ENCODE data around the gene ATP2B2.
A peak's percentile ranks its signal among the peaks of the same experiment; 100 is the strongest.

The ATP2B2 gene

DNA sequence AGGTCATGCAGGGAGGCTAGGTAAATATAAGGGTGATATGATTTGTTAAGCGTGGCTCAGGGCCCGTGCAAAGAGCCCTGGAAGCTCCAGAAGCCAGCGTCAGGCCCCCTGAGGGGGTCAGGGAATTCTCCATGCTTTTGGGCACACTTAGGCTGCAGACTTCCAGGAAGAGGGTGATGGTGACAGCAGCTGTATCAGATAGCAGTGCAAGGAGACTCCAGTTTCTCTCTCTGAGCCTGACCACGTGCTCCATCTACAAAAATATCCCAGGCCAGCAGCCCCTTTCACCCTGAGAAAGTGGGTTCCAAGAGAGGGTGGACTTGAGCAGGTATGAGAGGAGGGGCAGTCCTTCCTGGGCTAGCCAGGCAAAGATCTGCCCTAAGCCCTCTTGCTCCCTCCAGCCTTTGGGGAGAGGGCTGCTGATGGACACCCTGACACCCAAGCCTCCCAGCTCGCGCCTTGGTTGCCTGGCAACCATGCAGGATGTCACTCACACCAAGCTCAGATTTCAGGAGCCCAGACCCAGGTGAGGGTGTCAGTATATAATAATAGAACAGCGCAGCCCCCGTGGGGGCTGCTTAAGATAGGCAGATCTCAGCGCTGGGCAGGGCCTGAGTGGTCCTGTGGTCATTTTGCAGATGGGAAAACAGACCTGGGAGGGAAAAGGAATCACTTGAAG is 35.8 kb downstream of the ATP2B2 start:
- no peak for DNase-seq (ENCODE audit: low read depth)

DNA sequence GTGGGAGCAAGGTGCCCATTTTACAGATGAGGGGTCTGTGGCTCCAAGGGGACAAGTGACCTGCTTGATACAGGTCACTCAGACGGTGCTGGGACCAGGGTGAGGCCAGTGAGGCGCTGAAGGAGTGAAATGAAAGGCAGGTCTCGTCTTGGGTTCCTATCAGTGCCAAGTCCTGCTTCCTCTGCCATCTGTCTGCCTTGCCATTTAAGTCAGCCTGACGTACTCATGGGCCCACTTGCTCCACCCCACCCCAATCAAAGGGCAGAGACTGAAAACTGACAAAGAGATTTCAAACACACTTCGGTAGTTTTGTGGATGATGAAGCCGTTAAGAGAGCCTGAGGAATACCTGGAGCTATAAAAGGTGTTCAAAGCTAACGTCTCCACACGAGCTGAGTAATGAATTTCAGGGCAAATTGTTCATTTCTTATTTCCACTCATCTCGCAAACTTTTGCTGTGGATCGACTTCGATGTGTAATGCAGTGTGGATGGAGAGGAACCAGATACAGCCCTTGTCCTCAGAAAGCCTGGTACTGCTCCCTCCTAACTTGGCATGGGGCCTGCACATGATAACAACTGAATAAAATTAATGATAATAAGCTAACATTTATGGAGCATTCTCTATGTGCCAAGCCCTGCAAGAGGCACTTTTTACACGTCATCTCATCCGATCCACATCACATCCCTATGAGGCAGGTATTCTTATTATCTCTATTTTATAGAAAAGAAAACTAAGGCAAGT is 36.6 kb downstream of the ATP2B2 start:
- no peak for DNase-seq (ENCODE audit: low read depth)

DNA sequence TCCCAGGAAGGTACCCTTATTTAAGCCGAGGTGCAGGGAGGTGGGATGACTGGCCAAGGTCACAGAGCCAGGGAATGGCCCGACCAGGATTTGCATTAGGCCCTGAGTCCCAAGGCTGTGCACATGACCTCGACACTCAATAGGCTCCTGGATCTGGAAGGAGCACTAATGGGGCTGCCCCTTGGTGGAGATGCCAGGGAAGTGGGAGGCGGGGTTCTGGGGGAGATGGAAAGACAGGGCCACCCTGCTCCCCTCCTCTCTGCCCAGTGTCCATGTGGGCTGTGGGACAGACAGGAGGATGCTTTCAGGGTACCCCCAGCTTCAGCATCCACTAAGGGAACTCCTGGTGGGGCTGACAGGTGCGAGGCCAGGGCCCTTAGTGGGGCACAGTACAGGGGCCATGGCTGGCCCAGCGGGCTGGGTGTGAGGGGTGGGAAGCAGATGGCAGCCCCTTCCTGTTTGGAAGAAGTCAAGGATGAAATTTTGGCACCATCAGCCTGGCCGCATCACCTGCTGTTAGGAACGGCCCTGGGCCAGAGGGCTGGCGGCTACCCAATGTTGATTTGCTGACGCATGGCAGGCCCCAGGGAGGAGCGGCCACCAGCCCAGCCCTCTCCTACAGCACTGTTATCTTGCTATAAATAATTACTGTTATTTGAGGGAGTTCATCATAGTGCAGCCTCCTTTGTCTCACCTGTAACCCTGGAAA is 37.3 kb downstream of the ATP2B2 start:
- DNase-seq (ENCODE audit: low read depth) = no peak

DNA sequence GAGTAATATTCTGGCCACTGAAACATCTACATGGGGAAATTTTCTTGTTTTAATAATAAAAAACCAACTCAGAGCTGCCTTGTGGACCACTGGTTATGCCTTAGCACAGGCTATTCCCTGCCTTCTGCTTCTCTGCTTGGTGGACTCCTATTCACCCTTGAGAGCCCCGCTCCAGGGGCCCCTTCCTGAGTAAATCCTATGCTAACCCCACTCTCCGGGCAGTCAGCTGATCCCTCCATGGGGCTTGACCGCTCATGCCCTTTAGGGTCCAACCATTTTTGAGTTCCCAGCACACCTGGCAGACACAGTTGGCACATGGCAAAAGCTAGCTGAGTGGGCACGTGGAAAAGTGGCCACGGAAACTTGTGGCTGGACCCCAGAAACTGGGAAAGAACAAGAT is 38.2 kb downstream of the ATP2B2 start:
- no peak for DNase-seq (ENCODE audit: low read depth)

DNA sequence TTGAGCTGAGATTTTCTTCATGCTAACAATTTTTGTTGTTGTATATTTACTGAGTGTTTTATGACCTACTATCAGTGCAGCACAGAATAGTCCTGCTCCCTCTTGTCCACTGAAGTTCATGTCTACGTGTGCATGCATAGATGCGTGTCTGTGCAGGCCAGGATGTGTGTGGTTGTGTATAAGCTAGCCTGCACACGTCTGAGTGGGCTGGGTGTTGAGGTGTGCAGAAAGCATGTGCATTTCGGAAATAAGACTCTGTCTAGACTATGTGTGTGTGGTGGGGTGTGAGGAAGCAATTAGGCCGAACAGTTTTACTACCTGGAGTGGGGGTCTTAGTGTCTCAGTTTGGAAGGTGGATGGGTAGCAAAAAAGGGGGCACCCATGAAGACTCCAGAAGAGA is 39.2 kb downstream of the ATP2B2 start:
- no peak for DNase-seq (ENCODE audit: low read depth)

DNA sequence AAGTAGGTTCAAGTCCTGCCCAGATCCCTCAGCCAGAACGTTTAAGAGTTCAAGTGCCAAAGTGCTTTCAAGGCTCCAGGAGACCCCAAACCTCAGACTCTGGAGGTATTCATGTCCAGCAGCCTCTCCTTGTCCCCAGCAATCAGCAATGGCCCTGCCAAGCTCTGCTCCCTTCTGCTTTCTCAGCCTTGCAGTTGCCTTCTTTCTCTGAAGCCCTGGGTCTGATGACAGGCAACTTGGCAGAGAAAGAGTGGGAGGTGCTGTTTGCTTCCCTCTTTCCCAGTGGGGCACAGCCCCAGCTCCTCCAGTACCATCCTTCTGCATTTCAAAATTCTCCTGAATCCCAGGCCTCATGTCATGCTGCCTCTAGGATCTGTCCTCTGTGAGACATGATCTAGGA is 40.2 kb downstream of the ATP2B2 start:
- DNase-seq (ENCODE audit: low read depth) = no peak

DNA sequence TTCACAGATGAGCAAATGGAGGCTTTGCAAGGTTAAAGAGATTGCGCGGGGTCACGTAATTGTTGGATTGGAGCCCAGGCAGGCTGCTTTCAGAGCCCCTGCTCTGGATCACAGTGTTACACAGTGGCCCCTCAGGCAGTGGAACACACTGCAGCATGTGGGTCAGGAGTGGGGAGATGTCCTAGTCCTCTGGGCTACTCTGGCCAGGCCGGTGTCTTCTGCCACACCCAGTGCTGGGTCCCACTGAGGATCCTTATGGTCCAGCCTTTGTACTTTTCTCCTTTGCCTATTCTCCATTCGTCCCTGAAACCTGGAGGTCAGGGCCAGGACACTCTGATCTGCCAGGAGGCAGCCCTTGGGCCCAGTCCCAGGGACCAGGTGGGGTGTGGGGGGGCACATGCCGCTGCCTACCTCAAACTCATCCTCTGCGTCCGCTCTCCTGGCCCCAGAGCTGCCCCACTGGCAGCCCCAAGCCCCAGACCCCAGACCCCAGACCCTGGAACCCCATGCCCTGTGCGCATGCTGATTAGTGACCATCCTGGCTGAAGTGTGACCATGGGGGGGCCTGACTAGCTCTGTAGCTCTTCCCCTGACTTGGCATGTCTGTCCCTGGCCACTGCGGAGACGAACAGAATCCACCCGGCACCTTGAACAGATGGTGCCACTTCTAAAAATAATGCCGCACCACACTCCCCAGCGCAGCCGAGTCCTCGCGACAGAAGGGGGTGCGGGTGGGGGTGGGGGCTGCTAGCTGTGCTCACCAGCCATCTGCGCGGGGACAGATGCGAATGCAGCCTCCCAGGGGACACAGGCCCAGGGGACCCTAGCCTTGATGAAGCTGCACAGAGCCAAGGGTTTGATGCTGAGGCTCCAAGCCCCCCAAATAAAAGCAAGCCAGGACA is 41.6 kb downstream of the ATP2B2 start:
- no peak for DNase-seq (ENCODE audit: low read depth)

DNA sequence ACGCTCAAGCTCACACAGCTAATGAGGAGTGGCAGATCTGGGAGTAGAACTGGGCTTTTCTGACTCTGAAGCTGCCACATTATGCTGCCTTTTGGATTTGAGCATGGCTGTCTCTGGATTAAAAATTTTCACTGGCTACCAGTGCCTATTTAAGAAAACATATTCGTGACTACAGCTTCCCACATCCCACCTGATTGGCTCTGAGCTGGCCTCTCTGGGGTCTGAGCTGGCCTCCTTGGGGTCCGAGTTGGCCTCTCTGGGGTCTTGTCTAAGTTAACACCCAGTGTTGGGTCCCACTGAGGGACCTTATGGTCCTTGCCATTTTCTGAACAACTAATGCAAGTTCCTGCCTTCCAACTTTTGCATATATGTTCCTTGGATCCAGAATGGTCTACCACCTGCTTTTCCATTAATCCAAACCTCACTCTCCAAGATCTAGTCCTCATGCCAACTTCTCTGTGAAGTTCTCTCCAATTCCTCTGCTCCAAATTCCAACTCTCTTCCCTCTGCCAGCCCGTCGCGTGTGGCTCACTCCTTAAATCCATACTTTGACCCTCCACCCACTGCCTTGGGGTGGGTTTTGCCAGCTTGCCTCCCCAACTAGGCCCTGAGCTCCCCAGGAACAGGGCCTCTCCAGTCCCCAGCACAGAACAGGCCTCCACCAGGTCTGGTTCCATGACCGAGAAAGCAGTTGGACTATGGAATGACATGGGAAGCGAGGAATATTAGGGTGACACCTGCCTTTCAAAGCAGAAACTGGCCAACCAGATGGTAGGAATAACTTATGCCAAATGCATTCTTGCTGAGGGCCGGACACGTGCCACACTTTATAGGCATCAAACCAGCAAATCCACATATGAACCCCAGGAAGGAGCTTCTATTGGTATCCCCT is 42.5 kb downstream of the ATP2B2 start:
- DNase-seq (ENCODE audit: low read depth) = no peak

DNA sequence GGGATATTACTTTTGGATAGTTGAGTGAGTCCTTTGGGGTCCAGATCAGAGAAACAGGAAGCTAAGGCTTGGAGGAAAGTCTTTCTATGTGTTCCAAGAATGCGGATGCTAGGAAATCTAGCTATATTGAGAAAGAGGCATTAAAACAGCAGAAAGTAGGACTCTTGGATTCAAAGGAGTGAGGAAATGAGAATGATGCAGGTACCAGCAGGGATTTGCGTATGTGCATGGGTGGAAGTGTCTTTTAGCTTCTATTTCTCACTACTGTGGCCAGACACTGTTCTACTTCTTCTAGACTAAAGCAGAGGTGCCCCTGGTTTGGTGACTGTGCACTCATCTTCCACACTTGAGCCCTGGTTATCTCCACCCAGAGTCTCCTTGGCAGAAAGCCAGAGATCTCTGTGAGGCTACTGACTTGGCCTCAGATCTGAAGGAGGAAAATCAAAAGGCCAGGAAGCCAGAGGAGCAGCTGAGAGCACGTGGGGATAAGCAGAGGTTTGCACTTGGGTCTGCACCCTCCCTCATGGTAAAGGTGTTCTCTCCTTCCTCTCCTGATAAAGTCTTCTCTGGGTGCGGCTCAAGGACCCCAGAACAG is 44.3 kb downstream of the ATP2B2 start:
- no peak for DNase-seq (ENCODE audit: low read depth)

DNA sequence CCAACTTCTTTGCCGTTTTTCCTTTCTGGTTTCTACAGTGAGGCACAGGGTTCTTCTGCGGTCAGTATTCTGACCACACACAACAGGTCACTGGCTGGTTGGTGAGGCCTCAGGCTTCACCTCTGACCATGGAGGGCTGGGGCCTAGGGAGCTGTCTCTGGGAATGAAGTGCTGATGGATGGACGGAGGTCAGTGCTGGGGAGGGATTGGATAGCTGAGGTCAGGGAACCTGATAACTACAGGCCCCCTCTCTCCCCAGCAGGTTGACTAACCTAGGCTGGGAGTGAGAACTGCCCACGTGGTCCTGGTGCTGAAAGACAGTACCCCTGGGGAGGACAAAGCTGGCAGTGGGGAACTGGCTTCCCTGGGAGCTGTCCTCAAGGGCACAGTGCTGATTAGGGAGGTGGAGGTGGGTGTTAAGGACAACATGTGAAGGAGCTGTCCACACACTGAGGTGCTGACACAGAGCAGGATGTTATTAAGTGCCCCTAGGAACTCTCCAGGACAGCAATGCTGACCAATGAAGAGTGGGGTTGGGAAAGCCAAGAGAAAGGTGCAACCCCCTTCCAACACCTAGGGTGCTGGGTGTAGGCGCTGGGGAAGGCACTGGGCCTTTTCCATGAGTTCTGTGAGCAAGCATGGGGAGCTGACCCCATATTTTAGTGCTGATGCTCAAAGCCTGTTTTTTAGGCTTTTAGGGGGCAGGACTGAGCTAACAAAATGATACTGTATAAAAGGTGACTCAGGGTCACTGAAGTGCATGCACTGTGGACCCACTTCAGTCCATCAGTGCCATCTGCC is 45.2 kb downstream of the ATP2B2 start:
- peak; percentile 43 for DNase-seq (ENCODE audit: low read depth)

DNA sequence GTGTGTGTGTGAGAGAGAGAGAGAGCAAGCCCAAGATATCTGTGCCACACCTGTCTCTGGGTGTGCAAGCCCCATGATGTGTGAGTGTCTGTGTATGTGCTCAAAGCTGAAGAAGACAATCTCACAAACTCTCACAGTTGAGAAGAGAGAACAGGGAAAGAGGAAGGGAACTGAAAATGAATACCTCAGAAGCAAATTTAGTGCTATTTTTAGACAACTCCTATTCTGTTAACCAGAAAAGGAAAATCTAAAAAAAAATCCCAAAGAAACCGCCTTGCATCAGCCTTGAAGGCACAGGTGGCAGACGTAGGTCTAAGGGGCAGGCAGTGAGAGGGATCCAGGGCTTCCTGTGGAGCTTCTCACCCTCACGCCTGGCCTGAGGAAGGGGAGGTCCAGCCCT is 47.8 kb downstream of the ATP2B2 start:
- no peak for DNase-seq (ENCODE audit: low read depth)

DNA sequence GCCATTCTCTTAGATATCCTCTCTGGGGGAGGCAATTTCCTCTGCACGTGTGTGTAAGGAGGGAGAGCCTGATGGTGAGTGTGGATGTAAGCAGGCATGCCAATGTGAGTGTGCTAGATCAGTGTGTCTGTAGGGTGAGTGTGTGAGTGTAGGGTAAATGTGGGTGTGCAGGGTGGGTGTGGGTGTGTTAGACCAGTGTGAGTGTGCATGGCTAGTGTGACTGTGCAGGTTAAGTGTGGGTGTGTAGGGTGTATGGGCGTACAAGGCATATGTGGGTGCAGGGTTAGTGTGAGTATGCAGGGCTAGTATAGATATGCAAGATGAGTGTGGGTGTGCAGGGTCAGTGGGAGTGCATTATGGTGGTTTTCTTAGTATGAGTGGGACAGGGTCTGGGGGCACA is 48.4 kb downstream of the ATP2B2 start:
- DNase-seq (ENCODE audit: low read depth) = no peak

DNA sequence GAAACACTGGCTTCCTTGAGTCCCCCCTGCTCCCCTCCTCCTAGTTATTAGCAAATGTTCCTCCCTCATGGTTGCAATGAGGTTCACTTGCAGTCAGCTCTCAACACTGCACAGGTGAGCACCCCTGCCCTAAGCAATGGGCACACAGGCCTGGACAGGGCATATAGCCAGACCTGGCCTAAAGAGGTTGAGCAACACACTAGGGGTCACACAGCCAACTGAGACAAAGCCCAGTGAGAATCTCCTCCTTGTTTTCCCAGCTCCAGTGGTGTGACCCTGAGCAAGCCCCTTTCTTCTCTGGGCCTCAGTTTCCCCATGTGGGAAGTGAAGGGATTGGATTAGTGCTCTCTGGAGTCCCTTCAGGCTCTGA is 49.9 kb downstream of the ATP2B2 start:
- no peak for DNase-seq (ENCODE audit: low read depth)

DNA sequence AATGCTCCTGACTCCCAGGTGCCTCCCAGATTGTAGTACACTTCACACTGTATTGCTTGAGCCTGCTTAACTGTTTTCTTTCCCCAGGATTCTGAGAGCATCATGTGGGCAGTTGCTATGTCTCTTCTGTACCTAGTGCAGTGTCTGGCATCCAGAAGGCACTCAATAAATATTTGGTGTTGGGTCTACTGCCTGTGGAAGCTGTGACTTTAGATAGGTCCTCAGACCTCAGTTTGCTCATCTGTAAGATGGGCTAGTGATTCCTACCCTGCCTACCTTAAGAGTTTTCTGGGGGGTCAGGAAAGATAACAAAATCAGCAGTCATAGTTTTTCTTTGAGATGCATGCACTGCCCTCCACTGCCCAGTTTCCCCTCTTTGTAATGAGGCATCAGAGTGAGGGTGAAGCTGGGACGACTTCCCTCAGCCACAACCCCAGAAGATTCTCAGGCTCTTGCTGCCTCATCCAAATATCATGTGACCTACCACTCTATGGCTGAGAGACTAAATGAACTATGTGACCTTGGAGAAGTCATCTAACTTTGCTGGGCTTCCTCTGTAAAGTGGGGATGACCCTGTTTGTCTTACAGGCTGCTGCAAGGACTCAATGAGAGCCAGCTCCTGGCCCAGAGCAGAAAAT is 50.4 kb downstream of the ATP2B2 start:
- no peak for DNase-seq (ENCODE audit: low read depth)

DNA sequence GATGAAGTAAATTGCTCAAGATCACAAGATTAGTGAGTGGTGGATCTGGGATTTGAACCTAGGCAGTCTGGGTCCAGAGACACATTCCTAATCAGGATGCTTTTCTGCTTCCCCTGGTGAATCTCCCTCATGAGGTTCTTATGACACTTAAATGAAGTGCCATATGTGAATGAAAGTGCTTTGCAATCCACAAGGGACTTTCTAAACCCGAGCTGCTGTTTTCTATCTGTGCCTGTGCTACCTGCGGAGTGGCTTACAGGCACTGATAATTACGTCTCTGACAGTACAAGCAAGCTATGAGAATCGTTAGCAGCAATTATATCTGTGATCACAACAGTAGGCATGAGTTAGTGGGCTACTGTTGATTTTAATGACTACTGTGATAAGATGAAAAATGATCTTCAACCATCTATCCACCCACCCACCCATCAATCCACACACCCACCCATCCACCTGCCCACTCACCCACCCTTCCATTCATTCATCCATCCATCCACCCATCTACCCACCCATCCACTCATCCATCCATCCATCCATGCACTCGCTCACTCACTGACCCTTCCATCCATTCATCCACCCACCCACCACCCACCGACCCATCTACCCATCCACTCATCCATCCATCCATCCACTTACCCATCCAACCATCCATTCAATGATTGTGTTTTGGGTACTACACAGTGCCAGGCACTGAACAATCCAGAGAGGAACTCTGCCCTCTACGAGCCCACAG is 51.8 kb downstream of the ATP2B2 start:
- no peak for DNase-seq (ENCODE audit: low read depth)

DNA sequence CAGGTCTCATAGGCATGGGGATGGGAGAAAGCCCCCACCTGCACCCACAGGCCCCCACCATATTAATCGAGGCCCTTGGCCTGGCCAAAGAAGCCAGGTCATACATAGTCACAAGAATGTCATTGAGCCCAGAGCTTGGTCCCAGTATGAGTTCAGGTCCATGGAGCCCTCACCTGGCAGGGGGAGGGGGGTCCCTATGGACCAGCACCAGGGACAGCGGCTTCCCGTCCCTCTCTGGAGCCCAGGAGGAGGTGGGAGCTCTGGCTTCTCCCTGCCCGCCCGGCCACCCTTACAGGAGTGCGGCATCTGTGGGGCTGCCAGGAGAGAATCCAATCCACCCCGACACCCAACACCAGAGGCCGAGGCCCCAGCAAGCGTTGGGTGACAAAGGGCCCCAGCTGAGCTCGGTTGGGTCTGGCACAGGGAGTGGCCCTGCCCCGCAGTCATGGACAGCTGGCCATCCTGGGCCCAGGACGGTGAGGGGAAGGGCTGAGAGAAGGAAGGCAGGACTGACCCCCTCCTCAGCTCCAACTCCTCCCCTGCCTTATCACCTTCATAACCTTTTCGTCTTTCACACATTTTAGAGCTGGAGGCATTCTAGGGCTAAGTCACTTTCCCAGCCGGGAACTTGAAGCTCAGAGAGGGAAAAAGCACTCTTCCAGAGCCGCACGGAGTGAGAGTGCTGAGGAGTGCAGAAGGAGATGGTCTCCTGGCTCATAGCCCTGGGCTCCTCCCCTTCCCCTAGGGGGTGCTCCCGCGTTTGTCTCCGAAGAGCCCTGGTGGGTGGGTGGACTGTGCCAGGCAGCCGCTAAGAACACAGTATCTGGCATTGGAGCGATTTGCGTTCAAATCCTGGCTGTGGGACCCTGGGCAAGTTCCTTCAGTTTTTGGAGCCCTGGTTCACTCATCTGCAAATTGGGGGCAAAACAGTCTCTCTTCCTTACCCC is 54.6 kb downstream of the ATP2B2 start:
- no peak for DNase-seq (ENCODE audit: low read depth)

DNA sequence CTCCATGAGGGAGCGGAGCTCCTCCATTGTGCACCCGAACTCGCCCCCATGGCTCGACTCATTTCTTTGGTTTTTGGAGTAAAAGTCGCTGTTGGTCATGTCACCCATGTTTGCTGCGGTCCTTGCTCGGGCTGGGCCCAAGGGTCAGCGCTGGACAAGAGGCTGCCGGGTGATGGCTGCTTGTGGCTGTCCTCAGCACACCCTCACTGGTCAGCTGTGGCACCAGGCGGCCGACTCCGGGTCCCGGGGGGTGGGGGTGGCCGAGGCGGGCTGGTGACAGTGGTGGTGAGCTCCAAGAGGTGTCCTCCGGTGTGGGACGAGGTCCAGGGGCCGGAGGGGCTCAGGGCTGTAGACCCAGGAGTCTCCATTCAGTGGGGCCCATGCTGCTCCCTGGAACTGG is 56.0 kb downstream of the ATP2B2 start:
- no peak for DNase-seq (ENCODE audit: low read depth)

DNA sequence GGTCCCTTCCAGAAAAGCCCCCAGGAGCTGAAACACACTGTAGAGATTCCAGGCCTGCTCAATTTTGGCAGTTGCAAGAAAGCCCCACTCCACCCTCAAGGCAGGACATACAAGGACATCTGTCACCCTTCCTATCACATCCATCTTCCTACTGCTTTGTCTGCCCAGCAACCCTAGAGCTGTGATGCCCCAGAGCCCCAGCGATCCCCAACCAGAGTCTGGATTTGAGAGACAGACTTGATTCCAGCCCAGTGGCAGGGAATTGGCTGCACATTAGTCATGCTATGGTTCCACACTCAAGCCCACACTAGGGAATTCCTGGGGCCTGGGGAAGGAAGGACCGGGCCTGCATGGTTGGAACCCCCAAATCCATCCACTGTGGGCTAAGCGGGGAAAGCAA is 56.8 kb downstream of the ATP2B2 start:
- no peak for DNase-seq (ENCODE audit: low read depth)
